Heart right ventricle (tissue), 16 donors: Measurements from ENCODE around the gene CFAP210. TPM values are rescaled to one million over a fixed set of nuclear protein-coding genes. Genes with fewer than 3 reads are reported as not detected.

ENCODE experiments used
- ATAC-seq, 8 donors: fragments of 200-7000 bp; cut with Tn5 transposase; one replicate each; pipeline ENCODE4 v1.9.1; 2020; ENCODE audit warnings: mild to moderate bottlenecking in 8 of 8, moderate library complexity in 8 of 8, moderate number of reproducible peaks in 1 of 8
- DNase-seq, 2 donors: peaks; one replicate each; pipeline ENCODE4 v3.0.0-alpha.2; 2020
- H3K27ac ChIP-seq, 10 donors: fragments of 200-600 bp; sonication (generic) in 2 of 10; one replicate each; pipeline versions ENCODE4 v1.5.0 to v1.8.0; 2020 to 2022; ENCODE audit warnings: mild to moderate bottlenecking in 3 of 10
- H3K27me3 ChIP-seq, 7 donors: fragments of 200-600 bp; one replicate each; pipeline ENCODE4 v1.8.0; 2021 to 2022; ENCODE audit warnings: mild to moderate bottlenecking in 2 of 7
- H3K36me3 ChIP-seq, 9 donors: fragments of 200-600 bp; sonication (generic) in 1 of 9; one replicate each; pipeline versions ENCODE4 v1.5.0 to v1.8.0; 2020 to 2022; ENCODE audit warnings: mild to moderate bottlenecking in 2 of 9
- H3K4me1 ChIP-seq, 9 donors: fragments of 200-600 bp; sonication (generic) in 1 of 9; one replicate each; pipeline versions ENCODE4 v1.5.0 to v1.8.0; 2020 to 2022; ENCODE audit warnings: mild to moderate bottlenecking in 4 of 9
- H3K4me3 ChIP-seq, 10 donors: fragments of 200-600 bp; sonication (generic) in 2 of 10; one replicate each; pipeline versions ENCODE4 v1.5.0 to v1.8.0; 2020 to 2022; ENCODE audit warnings: mild to moderate bottlenecking in 7 of 10, moderate library complexity in 2 of 10
- H3K9me3 ChIP-seq, 11 donors: fragments of 200-600 bp in 10 of 11; sonication (generic) in 2 of 11; one replicate each; pipeline versions ENCODE4 v1.5.0 to v1.8.0; 2013 to 2022; ENCODE audit warnings: mild to moderate bottlenecking in 2 of 11, control low read depth in 1 of 11, moderate library complexity in 1 of 11
- WGBS, 2 donors: extraction: QIAGEN DNeasy Blood & Tissue Kit; methylation state at CpG; one replicate each; pipeline ENCODE4 v1.1.7; 2013; ENCODE audit warnings: inconsistent platforms in 1 of 2; 5-methylcytosine and 5-hydroxymethylcytosine counted together
- intact Hi-C, 10 donors: fragments of 100-400 bp; cut with DNase I; formaldehyde crosslinking; loops; one replicate each; pipeline versions ENCODE4 v1.11.1 to v1.14.2; 2022
- polyA plus RNA-seq, 2 donors: library from polyadenylated mRNA; stranded (reverse); fragments of 200-250 nt; gene quantifications; one replicate each; pipeline ENCODE4 v1.2.3, GENCODE V29; 2013
- total RNA-seq, 10 donors: library from RNA; stranded (reverse); fragmentation: NEBNext Ultra II Directional in 3 of 10; extraction: Animal tissue kit (Norgen Biotek cat#: 25700) in 3 of 10; gene quantifications; one replicate each; pipeline versions ENCODE4 v1.2.1 to v1.2.4, GENCODE V29; 2021 to 2023
- TF ChIP-seq, protein P1 (sequence below), 9 donors: fragments of 200-600 bp; sonication (generic) in 2 of 9; IDR thresholded peaks; one replicate each; pipeline versions ENCODE4 v1.5.0 to v1.8.0; 2021 to 2022; ENCODE audit warnings: antibody characterized with exemption in 9 of 9, mild to moderate bottlenecking in 5 of 9, moderate library complexity in 1 of 9
- donor health status: Arrhythmogenic right ventricular cardiomyopathy.
- donor health status: ischemic (EF 13 %, LVEDD 7.1; RV severe dilation, severe dysfunction).
- donor health status: healthy with polysubstance abuse.
- donor health status: DM: no; HTN: yes; CAD: no.
- donor health status: DM: no; HTN: no; CAD: no.
- donor health status: ischemic (EF 25% LVEDD 6.9; RV normal size, moderate dysfunction).
- donor health status: ischemic (EF 25% LVEDD 5.7; RV mildly dilated, moderate dysfunction).
- donor health status: healthy.
- donor health status: DM: yes; HTN: yes; CAD: no.
- donor health status: Ischemic cardiomyopathy.
- donor health status: ischemic (EF 35%, LVEDD 5.7; RV mildly dilated, moderate dysfunction).
- donor health status: nonischemic (EF 11% LVEDD 7.7; RV severe dilation, severe dysfunction).
- donor health status: DM: yes; HTN: yes; CAD: no.
- donor health status: PGD.
- donor health status: ischemic (EF 29% LVEDD 5.4; RV normal size, mild dysfunction).
- donor health status: nonischemic (EF 23%, LVEDD 6.1; RV moderate dilation, normal function).

CFAP210 gene
- total and polyA plus RNA-seq, 12 donors, result 0.14 to 0.29 TPM; not detected in 10

DNA sequence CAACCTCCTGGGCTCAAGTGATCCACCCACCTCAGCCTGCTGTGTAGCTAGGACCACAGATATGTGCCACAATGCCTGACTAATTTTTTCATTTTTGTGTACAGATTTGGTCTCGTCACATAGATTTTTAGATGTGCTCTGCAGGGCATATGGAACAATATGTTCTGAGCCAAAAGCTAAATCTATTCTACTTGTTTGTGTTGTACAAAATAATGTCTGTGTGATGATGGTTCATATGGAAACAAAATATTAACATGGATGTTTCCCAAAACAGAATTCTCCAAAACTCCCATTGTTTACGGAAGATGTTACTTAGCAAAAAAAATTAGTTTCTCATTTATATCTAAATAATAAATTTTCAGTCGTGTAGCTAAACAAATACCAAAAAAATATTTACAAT, 26.8 kb upstream of the CFAP210 start:
- H3K4me3 ChIP-seq, result no peak overlapping the region
- no peaks in the 10 kb centered on the region for H3K36me3 ChIP-seq
- 72 to 86% methylated on average over 3 of the region's 3 CpGs for WGBS, 2 donors
- no peaks in the 10 kb centered on the region for H3K9me3 ChIP-seq
- H3K27ac ChIP-seq, result no peak overlapping the region
- TF ChIP-seq, protein P1, sequence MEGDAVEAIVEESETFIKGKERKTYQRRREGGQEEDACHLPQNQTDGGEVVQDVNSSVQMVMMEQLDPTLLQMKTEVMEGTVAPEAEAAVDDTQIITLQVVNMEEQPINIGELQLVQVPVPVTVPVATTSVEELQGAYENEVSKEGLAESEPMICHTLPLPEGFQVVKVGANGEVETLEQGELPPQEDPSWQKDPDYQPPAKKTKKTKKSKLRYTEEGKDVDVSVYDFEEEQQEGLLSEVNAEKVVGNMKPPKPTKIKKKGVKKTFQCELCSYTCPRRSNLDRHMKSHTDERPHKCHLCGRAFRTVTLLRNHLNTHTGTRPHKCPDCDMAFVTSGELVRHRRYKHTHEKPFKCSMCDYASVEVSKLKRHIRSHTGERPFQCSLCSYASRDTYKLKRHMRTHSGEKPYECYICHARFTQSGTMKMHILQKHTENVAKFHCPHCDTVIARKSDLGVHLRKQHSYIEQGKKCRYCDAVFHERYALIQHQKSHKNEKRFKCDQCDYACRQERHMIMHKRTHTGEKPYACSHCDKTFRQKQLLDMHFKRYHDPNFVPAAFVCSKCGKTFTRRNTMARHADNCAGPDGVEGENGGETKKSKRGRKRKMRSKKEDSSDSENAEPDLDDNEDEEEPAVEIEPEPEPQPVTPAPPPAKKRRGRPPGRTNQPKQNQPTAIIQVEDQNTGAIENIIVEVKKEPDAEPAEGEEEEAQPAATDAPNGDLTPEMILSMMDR (IDR thresholded peaks at IDR 0.05), result no peak
- DNase-seq (no peak), ATAC-seq (no peak)
- H3K27me3 ChIP-seq, result no peaks in the 10 kb centered on the region
- H3K4me1 ChIP-seq, result peaks cover 0 to 16% (median 14%) of the 10 kb centered on the region in 9 donors
- intact Hi-C loops, result no loop called here

- ATAC-seq, result no peak
- no peak overlapping the region for H3K27ac ChIP-seq
- H3K36me3 ChIP-seq, result no peaks in the 10 kb centered on the region
- H3K4me3 ChIP-seq, result no peak overlapping the region
- no peaks in the 10 kb centered on the region for H3K9me3 ChIP-seq
- H3K27me3 ChIP-seq, result no peaks in the 10 kb centered on the region
- intact Hi-C loops, result no loop called here
- DNase-seq, result no peak
- H3K4me1 ChIP-seq, result peaks cover 0 to 28% (median 24%) of the 10 kb centered on the region in 9 donors
- WGBS, 2 donors, result 88 to 96% methylated on average over 2 of the region's 2 CpGs
- TF ChIP-seq, protein P1 (IDR thresholded peaks at IDR 0.05), result no peak
These were observed 24.8 kb upstream of the CFAP210 start for GRCh38 chr2:169718930-169719504.

- no peaks in the 10 kb centered on the region for H3K27me3 ChIP-seq
- TF ChIP-seq, protein P1 (IDR thresholded peaks at IDR 0.05), result no peak
- H3K4me1 ChIP-seq, result peaks cover 0 to 30% (median 24%) of the 10 kb centered on the region in 9 donors
- intact Hi-C loops, result no loop called here
- no peaks in the 10 kb centered on the region for H3K36me3 ChIP-seq
- WGBS, 2 donors, result 86 to 88% methylated on average over 4 of the region's 4 CpGs
- ATAC-seq (no peak), DNase-seq (no peak)
- H3K27ac ChIP-seq, result no peak overlapping the region
- H3K9me3 ChIP-seq, result no peaks in the 10 kb centered on the region
- no peak overlapping the region for H3K4me3 ChIP-seq
These were observed 23.5 kb upstream of the CFAP210 start for GRCh38 chr2:169717691-169718063.

DNA sequence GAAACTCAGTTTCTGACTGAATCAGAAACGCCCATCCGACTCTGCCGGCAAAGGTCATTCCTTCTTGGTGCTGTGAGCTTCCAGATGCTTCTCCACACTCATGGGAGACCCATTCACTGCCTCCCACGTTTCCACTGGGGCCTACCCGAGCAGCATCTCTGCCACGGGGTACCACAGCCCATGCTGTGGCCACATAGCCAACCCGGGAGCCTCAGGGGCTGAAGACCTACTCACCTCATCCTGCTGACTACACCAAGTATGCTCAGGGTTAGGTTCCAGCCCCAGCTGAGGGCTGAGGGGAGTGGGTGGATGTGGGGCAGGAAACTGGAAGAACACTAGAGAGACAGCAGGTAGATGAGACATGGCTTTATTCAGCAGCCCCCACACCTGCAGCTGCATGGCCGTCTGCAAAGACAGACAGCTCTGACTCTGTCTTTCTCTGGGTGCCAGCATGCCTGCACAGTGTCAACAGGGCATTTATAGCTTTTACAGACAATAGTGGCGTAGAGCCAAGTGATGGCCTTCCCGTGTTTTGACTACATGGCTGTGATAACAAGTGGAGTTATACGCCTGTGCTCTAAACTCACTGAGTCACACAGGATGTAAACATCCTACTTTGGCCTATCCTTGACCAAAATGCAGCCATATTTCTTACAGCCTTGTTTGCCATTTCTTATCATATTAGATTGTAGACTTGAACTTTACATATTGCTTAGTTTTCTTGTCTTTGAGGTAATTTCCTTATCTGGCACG, 22.9 kb upstream of the CFAP210 start:
- H3K4me1 ChIP-seq, result peaks cover 0 to 30% (median 24%) of the 10 kb centered on the region in 9 donors
- H3K9me3 ChIP-seq, result no peaks in the 10 kb centered on the region
- peak in 1 of 2 donors; percentile 29 for DNase-seq
- no peak overlapping the region for H3K27ac ChIP-seq
- H3K36me3 ChIP-seq, result no peaks in the 10 kb centered on the region
- no peak overlapping the region for H3K4me3 ChIP-seq
- H3K27me3 ChIP-seq, result no peaks in the 10 kb centered on the region
- intact Hi-C loops, result no loop called here
- ATAC-seq, result peak in 6 of 8 donors; percentile 30 to 70 (median 45)
- WGBS, 2 donors, result 51% methylated on average over 12 of the region's 12 CpGs
- TF ChIP-seq, protein P1 (IDR thresholded peaks at IDR 0.05), result no peak
